ENCODE measurements around the gene PPIB. TPM values are rescaled to one million over a fixed set of nuclear protein-coding genes. Genes with fewer than 3 reads are reported as not detected.
A peak's percentile ranks its signal among the peaks of the same experiment; 100 is the strongest.

The PPIB gene
- total and polyA plus RNA-seq, 2 experiments from 2014 or later, result 398 to 870 TPM

GRCh38 chr15:64141798-64142512 lies 20.9 kb downstream of the PPIB start:
- peaks cover 6% of the 10 kb centered on the region for H3K27me3 Mint-ChIP-seq (ENCODE audit: insufficient read depth, low read depth, poor library complexity)
- DNase-seq (ENCODE audit: low spot score), result no peak
- no peak overlapping the region for H3K4me3 Mint-ChIP-seq
- peaks cover 10% of the 10 kb centered on the region for H3K36me3 Mint-ChIP-seq (ENCODE audit: low read depth)
- H3K4me3 ChIP-seq, result no peak overlapping the region
- peaks cover 3% of the 10 kb centered on the region; the same call in 1 of the 2 replicates for H3K4me1 ChIP-seq (ENCODE audit: insufficient read depth)
- no peaks in the 10 kb centered on the region for H3K9me2 ChIP-seq (ENCODE audit: insufficient read depth)
- no peaks in the 10 kb centered on the region; the same call in 2 of the 3 replicates for H3K9me3 Mint-ChIP-seq
- H2AFZ ChIP-seq, result no peak overlapping the region
- TF ChIP-seq CTCF (conservative IDR thresholded peaks at IDR 0.05; ENCODE audit: low read depth in 2 of 2), result no peak
- TF ChIP-seq REST (IDR thresholded peaks at IDR 0.05; ENCODE audit: unreplicated experiment), result no peak
- TF ChIP-seq ZNF114 (CRISPR knock-in tag; IDR thresholded peaks at IDR 0.05), result no peak
- no peak for TF ChIP-seq JUNB (IDR thresholded peaks at IDR 0.05; ENCODE audit: unreplicated experiment)
- no peak for TF ChIP-seq NANOG (IDR thresholded peaks at IDR 0.05; ENCODE audit: borderline replicate concordance)
- no peak for TF ChIP-seq ETS1 (IDR thresholded peaks at IDR 0.05)
- TF ChIP-seq EZH2 (IDR thresholded peaks at IDR 0.05; ENCODE audit: low read depth, unreplicated experiment), result no peak
- TF ChIP-seq ZNF462 (CRISPR knock-in tag; IDR thresholded peaks at IDR 0.05), result no peak
- TF ChIP-seq EZH2phosphoT487 (IDR thresholded peaks at IDR 0.05; ENCODE audit: unreplicated experiment), result no peak
- TF ChIP-seq CREB1 (CRISPR knock-in tag; IDR thresholded peaks at IDR 0.05; ENCODE audit: low read depth), result no peak
- no peak for TF ChIP-seq ZNF331 (CRISPR knock-in tag; IDR thresholded peaks at IDR 0.05; ENCODE audit: low read depth)
- no peak for TF ChIP-seq STAT1 (IDR thresholded peaks at IDR 0.05; ENCODE audit: unreplicated experiment)
- no peak for TF ChIP-seq POLR2AphosphoS5 (IDR thresholded peaks at IDR 0.05; ENCODE audit: low read depth)
- H3K27me3 ChIP-seq (ENCODE audit: insufficient read depth), result no peaks in the 10 kb centered on the region
- H3F3A ChIP-seq (replicated peaks; ENCODE audit: low read depth), result no peaks in the 10 kb centered on the region
- no peak for ATAC-seq
- H3K79me2 ChIP-seq (replicated peaks; ENCODE audit: insufficient read depth), result no peaks in the 10 kb centered on the region
- no peak overlapping the region for H3K4me2 ChIP-seq
- H3K4me1 Mint-ChIP-seq, result peaks cover 4% of the 10 kb centered on the region; the same call in 2 of the 3 replicates
- peak overlapping the region; percentile 48 for H3K27ac Mint-ChIP-seq
- H4K20me1 ChIP-seq (replicated peaks; ENCODE audit: insufficient read depth), result no peaks in the 10 kb centered on the region; the same call in 1 of the 2 replicates
- no peaks in the 10 kb centered on the region for H3K36me3 ChIP-seq (ENCODE audit: insufficient read depth)
- 0 out of 2 replicates have a peak overlapping the region, but pooled peaks have one; percentile 15 for H3K27ac ChIP-seq (ENCODE audit: low read depth)
